HCT116 (cell line): ENCODE results near the gene OLA1. TPM values are rescaled to one million over a fixed set of nuclear protein-coding genes. Genes with fewer than 3 reads are reported as not detected.

Source experiments
- ATAC-seq: fragments of 200-7000 bp; cut with Tn5 transposase; 2 replicates; pipeline ENCODE4 v1.9.1; 2020; ENCODE audit warnings: mild to moderate bottlenecking, moderate library complexity
- BruUV-seq: library from RNA; stranded (reverse); fragments of 400-500 nt; replicated peaks from 2 replicates; lab custom pipeline; 2021; lab: Mats Ljungman, UMichigan
- CTCF ChIA-PET: fragments of 300-600 bp; sonication (Branson Sonifier 250); formaldehyde crosslinking; loops from one replicate; lab custom pipeline; 2021; ENCODE audit warnings: antibody characterized with exemption; lab: Charles Lee
- POLR2A ChIA-PET: fragments of 300-600, 350-600 bp; sonication (Branson Sonifier 250); formaldehyde crosslinking; loops from one replicate; lab custom pipeline; 2021; ENCODE audit warnings: antibody characterized with exemption; lab: Charles Lee
- RAD21 ChIA-PET, 2 experiments: fragments of 300-600 bp; sonication (Branson Sonifier 250); formaldehyde crosslinking; loops; one replicate each; lab custom pipeline; 2023; ENCODE audit warnings: low total read pairs in 2 of 2; ENCODE audit not compliant: uncharacterized antibody in 2 of 2, unreplicated experiment in 2 of 2, low non-redundant PET in 1 of 2; lab: Charles Lee
- DNase-seq: peaks from one replicate; pipeline ENCODE4 v3.0.0-alpha.2; 2010; ENCODE audit warnings: low read depth, low spot score
- H2AFZ ChIP-seq: fragments of 200-600 bp; shearing (Covaris generic), sonication (generic); 2 replicates; pipeline ENCODE4 v1.6.1; 2017; ENCODE audit warnings: low read depth, mixed run types, mixed read lengths, antibody characterized with exemption, low read length; ENCODE audit not compliant: poor library complexity, severe bottlenecking
- H3K27ac ChIP-seq: 2 replicates; pipeline ENCODE4 v1.5.1; 2012; ENCODE audit warnings: low read depth, low read length
- H3K27me3 ChIP-seq: fragments of 200-600 bp; sonication (generic); 2 replicates; pipeline ENCODE4 v1.6.1; 2016; ENCODE audit warnings: mixed run types, low read length, mixed read lengths; ENCODE audit not compliant: insufficient read depth
- H3K36me3 ChIP-seq, 2 experiments: fragments of 200-500 bp in 1 of 2; fragments of 200-600 bp in 1 of 2; sonication (Bioruptor generic) in 1 of 2; sonication (generic) in 1 of 2; 2 replicates each; pipeline versions ENCODE4 v1.5.1 to v1.6.1; 2014 to 2016; ENCODE audit warnings: low read length in 2 of 2, inconsistent platforms in 1 of 2, mixed read lengths in 1 of 2, mixed run types in 1 of 2; ENCODE audit not compliant: insufficient read depth in 2 of 2, control insufficient read depth in 1 of 2
- H3K4me1 ChIP-seq, 2 experiments: fragments of 200-600 bp in 1 of 2; sonication (generic) in 1 of 2; 2 replicates each; pipeline versions ENCODE4 v1.5.1 to v1.6.1; 2012 to 2017; ENCODE audit warnings: low read length in 2 of 2, inconsistent platforms in 1 of 2, mild to moderate bottlenecking in 1 of 2, mixed read lengths in 1 of 2, mixed run types in 1 of 2, moderate library complexity in 1 of 2; ENCODE audit not compliant: insufficient read depth in 2 of 2, control insufficient read depth in 1 of 2
- H3K4me2 ChIP-seq: fragments of 200-600 bp; sonication (generic); 2 replicates; pipeline ENCODE4 v1.6.1; 2017; ENCODE audit warnings: mixed run types, low read length, mixed read lengths
- H3K4me3 ChIP-seq, 2 experiments: fragments of 200-600 bp in 1 of 2; sonication (generic) in 1 of 2; replicated peaks in 1 of 2; 2 replicates each; pipeline ENCODE4 v1.5.1; 2011 to 2016; ENCODE audit warnings: low read length in 2 of 2, control low read depth in 1 of 2, low read depth in 1 of 2, mild to moderate bottlenecking in 1 of 2, mixed read lengths in 1 of 2, mixed run types in 1 of 2
- H3K79me2 ChIP-seq: fragments of 200-600 bp; sonication (generic); 2 replicates; pipeline ENCODE4 v1.6.1; 2017; ENCODE audit warnings: mild to moderate bottlenecking, mixed run types, low read length, moderate library complexity, mixed read lengths; ENCODE audit not compliant: insufficient read depth
- H3K9ac ChIP-seq: fragments of 200-600 bp; sonication (generic); 2 replicates; pipeline ENCODE4 v1.6.1; 2016; ENCODE audit warnings: low read length, mixed read lengths
- H3K9me2 ChIP-seq: fragments of 200-600 bp; sonication (generic), shearing (Covaris generic); 2 replicates; pipeline ENCODE4 v1.6.1; 2017; ENCODE audit warnings: mixed run types, mild to moderate bottlenecking, moderate library complexity; ENCODE audit not compliant: insufficient read depth
- H3K9me3 ChIP-seq, 2 experiments: fragments of 200-500 bp in 1 of 2; fragments of 200-600 bp in 1 of 2; sonication (Bioruptor generic) in 1 of 2; sonication (generic) in 1 of 2; 2 replicates each; pipeline ENCODE4 v1.6.1; 2014 to 2017; ENCODE audit warnings: low read length in 2 of 2, mixed read lengths in 2 of 2, inconsistent platforms in 1 of 2, low read depth in 1 of 2, mild to moderate bottlenecking in 1 of 2, mixed run types in 1 of 2, moderate library complexity in 1 of 2; ENCODE audit not compliant: control insufficient read depth in 1 of 2, insufficient read depth in 1 of 2
- H4K20me1 ChIP-seq: fragments of 200-600 bp; sonication (generic), shearing (Covaris generic); 2 replicates; pipeline ENCODE4 v1.6.1; 2017; ENCODE audit warnings: mixed run types, mild to moderate bottlenecking, moderate library complexity; ENCODE audit not compliant: insufficient read depth
- CBX3 ChIP-seq: IDR thresholded peaks from 2 replicates; pipeline ENCODE4 v1.6.1; 2012; ENCODE audit warnings: low read depth
- CEBPB ChIP-seq: IDR thresholded peaks from 2 replicates; pipeline ENCODE4 v1.6.1; 2012; ENCODE audit warnings: low read depth
- EZH2 ChIP-seq: fragments of 200-600 bp; sonication (generic); IDR thresholded peaks from 2 replicates; pipeline ENCODE4 v1.6.1; 2017; ENCODE audit warnings: antibody characterized with exemption, mixed run types
- FOSL1 ChIP-seq: IDR thresholded peaks from 2 replicates; pipeline ENCODE4 v1.6.1; 2012; ENCODE audit warnings: low read depth
- JUND ChIP-seq: IDR thresholded peaks from 2 replicates; pipeline ENCODE4 v1.6.1; 2012
- POLR2A ChIP-seq: IDR thresholded peaks from 2 replicates; pipeline ENCODE4 v1.7.0; 2011; ENCODE audit warnings: borderline replicate concordance; ENCODE audit not compliant: insufficient read depth, insufficient read length; ENCODE audit errors: extremely low read depth
- POLR2AphosphoS5 ChIP-seq: IDR thresholded peaks from 2 replicates; pipeline ENCODE4 v1.6.1; 2011; ENCODE audit warnings: mild to moderate bottlenecking, low read depth, low read length, moderate library complexity
- RAD21 ChIP-seq: IDR thresholded peaks from 2 replicates; pipeline ENCODE4 v1.6.1; 2012; ENCODE audit warnings: low read depth, mild to moderate bottlenecking
- SIN3A ChIP-seq: IDR thresholded peaks from 2 replicates; pipeline ENCODE4 v1.6.1; 2012; ENCODE audit warnings: low read depth
- TCF7L2 ChIP-seq: IDR thresholded peaks from 2 replicates; pipeline ENCODE4 v1.7.0; 2011; ENCODE audit warnings: borderline replicate concordance, inconsistent platforms; ENCODE audit not compliant: insufficient read depth, insufficient read length; ENCODE audit errors: extremely low read depth
- ZFX ChIP-seq: fragments of 450-650 bp; IDR thresholded peaks from 2 replicates; pipeline ENCODE4 v1.6.1; 2017
- intact Hi-C: fragments of 100-400 bp; cut with micrococcal nuclease; formaldehyde crosslinking; loops from 2 replicates; pipeline ENCODE4 v1.10.0; 2022
- total RNA-seq: library from RNA; stranded (reverse); gene quantifications from one replicate; pipeline ENCODE4 v1.2.1, GENCODE V29; 2021; ENCODE audit not compliant: unreplicated experiment
- TF ChIP-seq, protein P1 (sequence below): IDR thresholded peaks from 2 replicates; pipeline ENCODE4 v1.6.1; 2012; ENCODE audit warnings: low read depth
- TF ChIP-seq, protein P2 (sequence below): IDR thresholded peaks from 2 replicates; pipeline ENCODE4 v1.6.1; 2012
- TF ChIP-seq, protein P3 (sequence below), 3 experiments: fragments of 200-600 bp in 1 of 3; sonication (generic) in 1 of 3; IDR thresholded peaks in 2 of 3; conservative IDR thresholded peaks in 1 of 3; 2 replicates each; pipeline ENCODE4 v1.5.1; 2012 to 2017; ENCODE audit warnings: low read depth in 2 of 3, low read length in 2 of 3, antibody characterized with exemption in 1 of 3, borderline replicate concordance in 1 of 3, control low read depth in 1 of 3, mild to moderate bottlenecking in 1 of 3, mixed read lengths in 1 of 3, mixed run types in 1 of 3, moderate library complexity in 1 of 3; ENCODE audit not compliant: insufficient read depth in 1 of 3

Gene OLA1
- total RNA-seq, 1 experiment from 2014 or later, result 219 TPM

DNA sequence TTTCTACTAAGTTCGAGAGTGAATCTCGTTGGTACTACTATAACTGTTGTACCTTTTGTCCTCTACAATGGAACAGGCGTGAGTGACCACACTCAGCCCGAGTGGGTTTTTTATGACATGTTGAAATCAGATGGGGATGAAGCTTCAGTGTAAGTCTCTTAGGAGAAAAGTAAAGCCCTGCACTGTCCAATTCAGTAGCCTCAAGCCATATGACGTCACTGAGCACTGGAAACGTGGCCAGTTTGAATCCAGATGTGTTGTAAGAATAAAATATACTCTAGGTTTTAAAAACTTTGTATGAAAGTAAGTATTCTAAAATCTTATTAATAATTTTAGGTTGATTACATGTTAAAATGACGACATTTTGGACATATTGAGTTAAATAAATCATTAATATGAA lies 181.5 kb downstream of the OLA1 start (continued):
- TF ChIP-seq, protein P1, sequence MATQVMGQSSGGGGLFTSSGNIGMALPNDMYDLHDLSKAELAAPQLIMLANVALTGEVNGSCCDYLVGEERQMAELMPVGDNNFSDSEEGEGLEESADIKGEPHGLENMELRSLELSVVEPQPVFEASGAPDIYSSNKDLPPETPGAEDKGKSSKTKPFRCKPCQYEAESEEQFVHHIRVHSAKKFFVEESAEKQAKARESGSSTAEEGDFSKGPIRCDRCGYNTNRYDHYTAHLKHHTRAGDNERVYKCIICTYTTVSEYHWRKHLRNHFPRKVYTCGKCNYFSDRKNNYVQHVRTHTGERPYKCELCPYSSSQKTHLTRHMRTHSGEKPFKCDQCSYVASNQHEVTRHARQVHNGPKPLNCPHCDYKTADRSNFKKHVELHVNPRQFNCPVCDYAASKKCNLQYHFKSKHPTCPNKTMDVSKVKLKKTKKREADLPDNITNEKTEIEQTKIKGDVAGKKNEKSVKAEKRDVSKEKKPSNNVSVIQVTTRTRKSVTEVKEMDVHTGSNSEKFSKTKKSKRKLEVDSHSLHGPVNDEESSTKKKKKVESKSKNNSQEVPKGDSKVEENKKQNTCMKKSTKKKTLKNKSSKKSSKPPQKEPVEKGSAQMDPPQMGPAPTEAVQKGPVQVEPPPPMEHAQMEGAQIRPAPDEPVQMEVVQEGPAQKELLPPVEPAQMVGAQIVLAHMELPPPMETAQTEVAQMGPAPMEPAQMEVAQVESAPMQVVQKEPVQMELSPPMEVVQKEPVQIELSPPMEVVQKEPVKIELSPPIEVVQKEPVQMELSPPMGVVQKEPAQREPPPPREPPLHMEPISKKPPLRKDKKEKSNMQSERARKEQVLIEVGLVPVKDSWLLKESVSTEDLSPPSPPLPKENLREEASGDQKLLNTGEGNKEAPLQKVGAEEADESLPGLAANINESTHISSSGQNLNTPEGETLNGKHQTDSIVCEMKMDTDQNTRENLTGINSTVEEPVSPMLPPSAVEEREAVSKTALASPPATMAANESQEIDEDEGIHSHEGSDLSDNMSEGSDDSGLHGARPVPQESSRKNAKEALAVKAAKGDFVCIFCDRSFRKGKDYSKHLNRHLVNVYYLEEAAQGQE, result no peak
- no peak for TF ChIP-seq FOSL1
- TF ChIP-seq JUND, result no peak
- no peak for TF ChIP-seq RAD21
- no peak for TF ChIP-seq CBX3
- no peak for TF ChIP-seq CEBPB

DNA sequence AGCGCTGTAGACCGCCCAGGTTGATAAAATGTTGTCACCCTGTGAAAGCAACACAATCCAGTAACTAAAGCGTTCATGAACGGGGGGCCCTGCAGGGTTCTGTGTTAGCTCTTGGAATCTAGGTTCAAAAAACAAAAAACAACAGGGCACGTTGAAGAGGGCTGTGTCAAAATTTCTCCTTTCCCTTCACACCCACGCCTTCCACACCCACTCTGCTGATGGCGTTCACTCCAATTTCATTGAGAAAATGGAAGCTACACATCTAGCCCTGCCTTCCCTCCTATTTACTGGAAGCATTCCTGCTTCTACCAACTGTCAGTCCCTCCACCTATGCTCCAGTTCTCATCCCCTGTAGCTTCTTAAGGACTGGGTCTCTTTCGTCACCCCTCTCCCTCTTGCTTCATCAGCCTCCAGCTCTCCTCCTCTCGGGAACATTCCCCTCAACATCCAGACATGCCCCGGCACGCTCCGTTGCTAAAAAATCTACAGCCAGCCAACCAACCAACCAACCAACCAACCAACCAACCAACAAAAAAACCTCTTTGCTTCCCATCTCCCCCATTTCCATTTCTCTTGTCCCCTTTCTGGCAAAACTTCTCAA lies 184.7 kb downstream of the OLA1 start:
- Histone ChIP-seq H3K36me3 (no peaks in the 10 kb centered on the region), H3K9me3 (peaks cover 0 to 5% of the 10 kb centered on the region in 2 experiments; a peak in 1 of 4 replicates), H4K20me1 (no peaks in the 10 kb centered on the region), H3K4me3 (no peak overlapping the region), H3K4me1 (peaks cover 0 to 5% of the 10 kb centered on the region in 2 experiments; a peak in 1 of 4 replicates), H3K27ac (no peak overlapping the region), H2AFZ (no peak overlapping the region), H3K27me3 (no peaks in the 10 kb centered on the region), H3K9me2 (no peaks in the 10 kb centered on the region), H3K79me2 (no peaks in the 10 kb centered on the region), H3K4me2 (no peak overlapping the region), H3K9ac (no peak overlapping the region)
- no peak for ATAC-seq
- DNase-seq, result no peak
- intact Hi-C loops, result no loop called here
- ChIA-PET CTCF (no interaction called here), POLR2A (no interaction called here), RAD21 (no interaction called here)
- BruUV-seq, result no TSS peak
- TF ChIP-seq ZFX (no peak), TCF7L2 (no peak), EZH2 (no peak), FOSL1 (no peak), POLR2AphosphoS5 (no peak), CBX3 (no peak), SIN3A (no peak), JUND (no peak), POLR2A (no peak)
- TF ChIP-seq, protein P2, sequence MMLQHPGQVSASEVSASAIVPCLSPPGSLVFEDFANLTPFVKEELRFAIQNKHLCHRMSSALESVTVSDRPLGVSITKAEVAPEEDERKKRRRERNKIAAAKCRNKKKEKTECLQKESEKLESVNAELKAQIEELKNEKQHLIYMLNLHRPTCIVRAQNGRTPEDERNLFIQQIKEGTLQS, result no peak
- TF ChIP-seq, protein P1, result no peak
- TF ChIP-seq, protein P3, sequence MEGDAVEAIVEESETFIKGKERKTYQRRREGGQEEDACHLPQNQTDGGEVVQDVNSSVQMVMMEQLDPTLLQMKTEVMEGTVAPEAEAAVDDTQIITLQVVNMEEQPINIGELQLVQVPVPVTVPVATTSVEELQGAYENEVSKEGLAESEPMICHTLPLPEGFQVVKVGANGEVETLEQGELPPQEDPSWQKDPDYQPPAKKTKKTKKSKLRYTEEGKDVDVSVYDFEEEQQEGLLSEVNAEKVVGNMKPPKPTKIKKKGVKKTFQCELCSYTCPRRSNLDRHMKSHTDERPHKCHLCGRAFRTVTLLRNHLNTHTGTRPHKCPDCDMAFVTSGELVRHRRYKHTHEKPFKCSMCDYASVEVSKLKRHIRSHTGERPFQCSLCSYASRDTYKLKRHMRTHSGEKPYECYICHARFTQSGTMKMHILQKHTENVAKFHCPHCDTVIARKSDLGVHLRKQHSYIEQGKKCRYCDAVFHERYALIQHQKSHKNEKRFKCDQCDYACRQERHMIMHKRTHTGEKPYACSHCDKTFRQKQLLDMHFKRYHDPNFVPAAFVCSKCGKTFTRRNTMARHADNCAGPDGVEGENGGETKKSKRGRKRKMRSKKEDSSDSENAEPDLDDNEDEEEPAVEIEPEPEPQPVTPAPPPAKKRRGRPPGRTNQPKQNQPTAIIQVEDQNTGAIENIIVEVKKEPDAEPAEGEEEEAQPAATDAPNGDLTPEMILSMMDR (IDR thresholded peaks at IDR 0.05 in 2 of 3, conservative IDR thresholded peaks at IDR 0.05 in 1 of 3; ENCODE audit: borderline replicate concordance in 1 of 3, insufficient read depth in 1 of 3, low read depth in 2 of 3, low read length in 2 of 3), result no peak
